Osteocyte (in vitro differentiated cells): ENCODE data around the gene CRTC3. TPM values are rescaled to one million over a fixed set of nuclear protein-coding genes. Genes with fewer than 3 reads are reported as not detected.

ENCODE experiments used
- DNase-seq: peaks from one replicate; pipeline ENCODE4 v3.0.0; 2021; ENCODE audit warnings: mixed read lengths; ENCODE audit not compliant: unreplicated experiment; ENCODE audit errors: extremely low spot score
- H3K27ac Mint-ChIP-seq: one replicate; pipeline ENCODE4 v1.8.0; 2021; ENCODE audit warnings: mild to moderate bottlenecking, mixed read lengths; ENCODE audit not compliant: unreplicated experiment
- H3K27me3 Mint-ChIP-seq: one replicate; pipeline ENCODE4 v1.8.0; 2021; ENCODE audit warnings: mixed read lengths; ENCODE audit not compliant: unreplicated experiment
- H3K36me3 Mint-ChIP-seq: one replicate; pipeline ENCODE4 v1.8.0; 2021; ENCODE audit warnings: mixed read lengths; ENCODE audit not compliant: unreplicated experiment
- H3K4me1 Mint-ChIP-seq: one replicate; pipeline ENCODE4 v1.8.0; 2021; ENCODE audit warnings: mixed read lengths; ENCODE audit not compliant: unreplicated experiment
- H3K4me3 Mint-ChIP-seq: one replicate; pipeline ENCODE4 v1.8.0; 2021; ENCODE audit warnings: mild to moderate bottlenecking, moderate library complexity, mixed read lengths; ENCODE audit not compliant: unreplicated experiment
- H3K9me3 Mint-ChIP-seq: one replicate; pipeline ENCODE4 v1.8.0; 2021; ENCODE audit warnings: mixed read lengths; ENCODE audit not compliant: unreplicated experiment
- CTCF ChIP-seq: fragments of 200-600 bp; sonication (generic); IDR thresholded peaks from 2 replicates; pipeline ENCODE4 v1.5.0; 2021; ENCODE audit warnings: antibody characterized with exemption, mild to moderate bottlenecking, moderate library complexity
- total RNA-seq: library from RNA; stranded (reverse); gene quantifications from 2 replicates; pipeline ENCODE4 v1.2.1, GENCODE V29; 2021

Gene CRTC3
- total RNA-seq, 1 donor from 2014 or later = 48.6 TPM

- DNase-seq = no peak
- no peak overlapping the region for H3K27ac Mint-ChIP-seq
These were observed 114.8 kb downstream of the CRTC3 start for GRCh38 chr15:90644526-90644925.

GRCh38 chr15:90644952-90645725 lies 115.4 kb downstream of the CRTC3 start:
- peak overlapping the region; percentile 9 for H3K27ac Mint-ChIP-seq
- peaks cover 18% of the 10 kb centered on the region for H3K4me1 Mint-ChIP-seq
- no peaks in the 10 kb centered on the region for H3K9me3 Mint-ChIP-seq

More at GRCh38 chr15:90644526-90644925, 114.8 kb downstream of the CRTC3 start:
- Mint-ChIP-seq H3K4me1 (peaks cover 12% of the 10 kb centered on the region), H3K9me3 (no peaks in the 10 kb centered on the region), H3K27me3 (no peaks in the 10 kb centered on the region), H3K4me3 (no peak overlapping the region), H3K36me3 (peaks cover 19% of the 10 kb centered on the region)
- no peak for TF ChIP-seq CTCF

GRCh38 chr15:90645873-90646575 lies 116.3 kb downstream of the CRTC3 start:
- no peak overlapping the region for H3K27ac Mint-ChIP-seq
- TF ChIP-seq CTCF = no peak
- no peak for DNase-seq
- H3K9me3 Mint-ChIP-seq = no peaks in the 10 kb centered on the region
- H3K36me3 Mint-ChIP-seq = peaks cover 19% of the 10 kb centered on the region
- no peak overlapping the region for H3K4me3 Mint-ChIP-seq
- no peaks in the 10 kb centered on the region for H3K27me3 Mint-ChIP-seq
- H3K4me1 Mint-ChIP-seq = peaks cover 21% of the 10 kb centered on the region

More at GRCh38 chr15:90644952-90645725, 115.4 kb downstream of the CRTC3 start:
- DNase-seq = no peak
- TF ChIP-seq CTCF = no peak
- Mint-ChIP-seq H3K4me3 (no peak overlapping the region), H3K36me3 (peaks cover 19% of the 10 kb centered on the region), H3K27me3 (no peaks in the 10 kb centered on the region)

- H3K4me3 Mint-ChIP-seq = no peak overlapping the region
- DNase-seq = no peak
- H3K4me1 Mint-ChIP-seq = peaks cover 21% of the 10 kb centered on the region
- no peak for TF ChIP-seq CTCF
- H3K36me3 Mint-ChIP-seq = peaks cover 18% of the 10 kb centered on the region
- no peaks in the 10 kb centered on the region for H3K27me3 Mint-ChIP-seq
- no peaks in the 10 kb centered on the region for H3K9me3 Mint-ChIP-seq
- H3K27ac Mint-ChIP-seq = no peak overlapping the region
These were observed 117.1 kb downstream of the CRTC3 start for GRCh38 chr15:90646662-90647305.

GRCh38 chr15:90647326-90647725 lies 117.6 kb downstream of the CRTC3 start:
- H3K4me1 Mint-ChIP-seq = peaks cover 21% of the 10 kb centered on the region
- no peak overlapping the region for H3K27ac Mint-ChIP-seq
- no peaks in the 10 kb centered on the region for H3K9me3 Mint-ChIP-seq
- no peak overlapping the region for H3K4me3 Mint-ChIP-seq
- no peak for TF ChIP-seq CTCF
- no peak for DNase-seq
- H3K27me3 Mint-ChIP-seq = no peaks in the 10 kb centered on the region
- H3K36me3 Mint-ChIP-seq = peaks cover 13% of the 10 kb centered on the region
